Measurements from ENCODE around the gene PCED1B. TPM values are rescaled to one million over a fixed set of nuclear protein-coding genes. Genes with fewer than 3 reads are reported as not detected.
"Not testable (repeated sequence)": the region's sequence is repeated elsewhere in the genome, so short reads cannot be mapped to it uniquely, and the experiment has no call there.

Gene PCED1B
- total and polyA plus RNA-seq, 3 donors from 2014 or later: 30.0 to 56.1 (median 47.2) TPM

- H3K9me3 ChIP-seq: no peaks in the 10 kb centered on the region
- DNase-seq: no peak
- H3K4me1 ChIP-seq: no peaks in the 10 kb centered on the region
- intact Hi-C loops (cut with DNase I; ENCODE audit: low total_unique reads): no loop called here
- H3K27me3 ChIP-seq: no peaks in the 10 kb centered on the region
- 53 to 64% methylated on average over 3 of the region's 3 CpGs for WGBS, 2 donors
- TF ChIP-seq CTCF (IDR thresholded peaks at IDR 0.05) (no peak), POLR2A (IDR thresholded peaks at IDR 0.05) (no peak)
- H3K36me3 ChIP-seq (ENCODE audit: low read depth, missing control alignments): no peaks in the 10 kb centered on the region
- no peak overlapping the region for H3K4me3 ChIP-seq
- H3K27ac ChIP-seq: no peak overlapping the region
Observed at GRCh38 chr12:47214001-47214619, 134.7 kb downstream of the PCED1B start.

- intact Hi-C loops (cut with DNase I; ENCODE audit: low total_unique reads): no loop called here
- Histone ChIP-seq H3K4me3 (no peak overlapping the region), H3K9me3 (no peaks in the 10 kb centered on the region), H3K36me3 (ENCODE audit: low read depth, missing control alignments) (no peaks in the 10 kb centered on the region), H3K4me1 (no peaks in the 10 kb centered on the region), H3K27ac (no peak overlapping the region), H3K27me3 (no peaks in the 10 kb centered on the region)
- TF ChIP-seq CTCF (IDR thresholded peaks at IDR 0.05) (no peak), POLR2A (IDR thresholded peaks at IDR 0.05) (no peak)
- no peak for DNase-seq
- 89 to 94% methylated on average over 7 of the region's 7 CpGs for WGBS, 2 donors
Observed at GRCh38 chr12:47214771-47215170, 135.3 kb downstream of the PCED1B start.

- TF ChIP-seq CTCF (IDR thresholded peaks at IDR 0.05): no peak
- TF ChIP-seq POLR2A (IDR thresholded peaks at IDR 0.05): no peak
- H3K27me3 ChIP-seq: no peaks in the 10 kb centered on the region
- intact Hi-C loops (cut with DNase I; ENCODE audit: low total_unique reads): no loop called here
- H3K27ac ChIP-seq: peak overlapping the region in 1 of 2 donors; percentile 10
- no peaks in the 10 kb centered on the region for H3K9me3 ChIP-seq
- no peaks in the 10 kb centered on the region for H3K4me1 ChIP-seq
- H3K4me3 ChIP-seq: no peak overlapping the region
- DNase-seq: no peak
- WGBS, 2 donors: 90 to 92% methylated on average over 8 of the region's 8 CpGs
- no peaks in the 10 kb centered on the region for H3K36me3 ChIP-seq (ENCODE audit: low read depth, missing control alignments)
Observed at GRCh38 chr12:47216150-47216677, 136.8 kb downstream of the PCED1B start.

- H3K4me3 ChIP-seq; intact Hi-C loops (cut with DNase I; ENCODE audit: low total_unique reads); H3K36me3 ChIP-seq (ENCODE audit: low read depth, missing control alignments); H3K27me3 ChIP-seq; DNase-seq; H3K4me1 ChIP-seq; H3K27ac ChIP-seq; H3K9me3 ChIP-seq: not testable (repeated sequence)
- 81 to 93% methylated on average over 8 of the region's 8 CpGs for WGBS, 2 donors
Observed at GRCh38 chr12:47217595-47217869, 138.1 kb downstream of the PCED1B start.

GRCh38 chr12:47218191-47218654 is 138.8 kb downstream of the PCED1B start:
- Histone ChIP-seq H3K27me3 (no peaks in the 10 kb centered on the region), H3K4me3 (no peak overlapping the region)
- intact Hi-C loops (cut with DNase I; ENCODE audit: low total_unique reads): no loop called here

More at GRCh38 chr12:47218191-47218654, 138.8 kb downstream of the PCED1B start:
- WGBS, 2 donors: 64 to 66% methylated on average over 8 of the region's 8 CpGs
- Histone ChIP-seq H3K36me3 (ENCODE audit: low read depth, missing control alignments) (no peaks in the 10 kb centered on the region), H3K4me1 (peaks cover 8% of the 10 kb centered on the region), H3K27ac (no peak overlapping the region), H3K9me3 (no peaks in the 10 kb centered on the region)
- TF ChIP-seq POLR2A (IDR thresholded peaks at IDR 0.05): no peak
- no peak for TF ChIP-seq CTCF (IDR thresholded peaks at IDR 0.05)
- DNase-seq: no peak

Measured in testis (tissue), 3 donors.